GM19239 (cell line): ENCODE results near the gene C6orf62.
A peak's percentile ranks its signal among the peaks of the same experiment; 100 is the strongest.
"Not testable (repeated sequence)": the region's sequence is repeated elsewhere in the genome, so short reads cannot be mapped to it uniquely, and the experiment has no call there.

Source experiments
- DNase-seq: peaks from one replicate; pipeline ENCODE4 v3.0.0; 2011; ENCODE audit warnings: low spot score; ENCODE audit not compliant: insufficient read length
- FAIRE-seq: peaks from 2 replicates; lab custom pipeline; 2011; peaks lifted over from hg19 to GRCh38; lab: Jason Lieb, UNC

C6orf62 gene

GRCh38 chr6:24704468-24704867 is 14.5 kb downstream of the C6orf62 start:
- no peak for FAIRE-seq
- no peak for DNase-seq

GRCh38 chr6:24702720-24703282 is 16.2 kb downstream of the C6orf62 start:
- DNase-seq (no peak), FAIRE-seq (no peak)

- FAIRE-seq (no peak), DNase-seq (no peak)
Measured at GRCh38 chr6:24699521-24700359, 19.2 kb downstream of the C6orf62 start.

GRCh38 chr6:24696097-24696496 is 22.9 kb downstream of the C6orf62 start:
- DNase-seq (no peak), FAIRE-seq (no peak)

GRCh38 chr6:24695635-24696034 is 23.3 kb downstream of the C6orf62 start:
- DNase-seq, FAIRE-seq: not testable (repeated sequence)

- FAIRE-seq (no peak), DNase-seq (no peak)
Measured at GRCh38 chr6:24694198-24694597, 24.8 kb downstream of the C6orf62 start.

GRCh38 chr6:24692848-24693592 is 25.9 kb downstream of the C6orf62 start:
- no peak for DNase-seq
- FAIRE-seq: peak; percentile 45

- no peak for FAIRE-seq
Measured at GRCh38 chr6:24692415-24692814, 26.5 kb downstream of the C6orf62 start.

GRCh38 chr6:24692003-24692402 is 27.0 kb downstream of the C6orf62 start:
- FAIRE-seq: no peak
- DNase-seq: no peak

More at GRCh38 chr6:24692415-24692814, 26.5 kb downstream of the C6orf62 start:
- DNase-seq: no peak

GRCh38 chr6:24691550-24691949 is 27.4 kb downstream of the C6orf62 start:
- FAIRE-seq (no peak), DNase-seq (no peak)

- no peak for FAIRE-seq
- DNase-seq: no peak
Measured at GRCh38 chr6:24690593-24690992, 28.4 kb downstream of the C6orf62 start.

- FAIRE-seq: no peak
- DNase-seq: no peak
Measured at GRCh38 chr6:24689964-24690363, 29.0 kb downstream of the C6orf62 start.

GRCh38 chr6:24686946-24687345 is 32.0 kb downstream of the C6orf62 start:
- FAIRE-seq (no peak), DNase-seq (no peak)

- FAIRE-seq (no peak), DNase-seq (no peak)
Measured at GRCh38 chr6:24686408-24686807, 32.5 kb downstream of the C6orf62 start.

GRCh38 chr6:24683297-24684296 is 35.4 kb downstream of the C6orf62 start:
- FAIRE-seq (no peak), DNase-seq (no peak)

GRCh38 chr6:24680582-24680981 is 38.4 kb downstream of the C6orf62 start:
- no peak for FAIRE-seq
- no peak for DNase-seq

- not testable (repeated sequence) for DNase-seq, FAIRE-seq
Measured at GRCh38 chr6:24678792-24679352, 40.1 kb downstream of the C6orf62 start.

GRCh38 chr6:24673625-24674024 is 45.3 kb downstream of the C6orf62 start:
- no peak for FAIRE-seq
- no peak for DNase-seq

GRCh38 chr6:24672620-24673182 is 46.3 kb downstream of the C6orf62 start:
- no peak for DNase-seq
- FAIRE-seq: no peak
